H9 (cell line): ENCODE results near the gene RPS26. TPM values are rescaled to one million over a fixed set of nuclear protein-coding genes. Genes with fewer than 3 reads are reported as not detected.
"Not testable (repeated sequence)": the region's sequence is repeated elsewhere in the genome, so short reads cannot be mapped to it uniquely, and the experiment has no call there.

ENCODE experiments used
- DNase-seq: peaks from one replicate; pipeline ENCODE4 v3.0.0-alpha.2; 2017
- H2AFZ ChIP-seq: one replicate; pipeline ENCODE4 v1.6.1; 2013; ENCODE audit warnings: mild to moderate bottlenecking, low read length, control low read depth, moderate library complexity
- H2AK5ac ChIP-seq: 2 replicates; pipeline ENCODE4 v1.6.1; 2013; ENCODE audit warnings: low read length, control low read depth, mixed read lengths; ENCODE audit not compliant: insufficient read length
- H2BK120ac ChIP-seq: one replicate; pipeline ENCODE4 v1.6.1; 2013; ENCODE audit warnings: low read depth, mild to moderate bottlenecking, low read length, control low read depth, inconsistent platforms; ENCODE audit not compliant: poor library complexity, severe bottlenecking
- H2BK12ac ChIP-seq: 2 replicates; pipeline ENCODE4 v1.6.1; 2013; ENCODE audit warnings: low read length, control low read depth, mixed read lengths, low read depth; ENCODE audit not compliant: insufficient read length
- H2BK15ac ChIP-seq: 2 replicates; pipeline ENCODE4 v1.6.1; 2013; ENCODE audit warnings: low read depth, low read length, control low read depth
- H2BK20ac ChIP-seq: one replicate; pipeline ENCODE4 v1.6.1; 2013; ENCODE audit warnings: low read depth, mild to moderate bottlenecking, low read length, control low read depth, inconsistent platforms; ENCODE audit not compliant: poor library complexity, severe bottlenecking
- H2BK5ac ChIP-seq: 2 replicates; pipeline ENCODE4 v1.6.1; 2013; ENCODE audit warnings: low read length, control low read depth, mixed read lengths; ENCODE audit not compliant: insufficient read length
- H3K14ac ChIP-seq: 2 replicates; pipeline ENCODE4 v1.6.1; 2013; ENCODE audit warnings: low read length, control low read depth; ENCODE audit not compliant: insufficient read depth
- H3K18ac ChIP-seq: 2 replicates; pipeline ENCODE4 v1.6.1; 2013; ENCODE audit warnings: low read depth, mild to moderate bottlenecking, mixed read lengths, low read length, control low read depth; ENCODE audit not compliant: insufficient read length
- H3K23ac ChIP-seq: 2 replicates; pipeline ENCODE4 v1.6.1; 2013; ENCODE audit warnings: low read length, control low read depth, mixed read lengths, low read depth; ENCODE audit not compliant: insufficient read length
- H3K23me2 ChIP-seq: 2 replicates; pipeline ENCODE4 v1.6.1; 2013; ENCODE audit warnings: low read depth, mild to moderate bottlenecking, mixed read lengths, low read length, control low read depth; ENCODE audit not compliant: insufficient read length, poor library complexity, severe bottlenecking
- H3K27ac ChIP-seq: 2 replicates; pipeline ENCODE4 v1.5.1; 2013; ENCODE audit warnings: low read length, control low read depth, mixed read lengths, low read depth; ENCODE audit not compliant: insufficient read length
- H3K27me3 ChIP-seq: 2 replicates; pipeline ENCODE4 v1.6.1; 2013; ENCODE audit warnings: low read length, control low read depth, inconsistent platforms; ENCODE audit not compliant: insufficient read depth
- H3K4ac ChIP-seq: 2 replicates; pipeline ENCODE4 v1.6.1; 2013; ENCODE audit warnings: low read depth, mild to moderate bottlenecking, control low read depth, inconsistent platforms, low read length, moderate library complexity
- H3K4me1 ChIP-seq: 2 replicates; pipeline ENCODE4 v1.6.1; 2013; ENCODE audit warnings: low read length, control low read depth, inconsistent platforms; ENCODE audit not compliant: insufficient read depth
- H3K4me2 ChIP-seq: 2 replicates; pipeline ENCODE4 v1.6.1; 2013; ENCODE audit warnings: low read length, control low read depth, mixed read lengths; ENCODE audit not compliant: insufficient read length, insufficient read depth
- H3K56ac ChIP-seq: 2 replicates; pipeline ENCODE4 v1.6.1; 2013; ENCODE audit warnings: low read depth, mild to moderate bottlenecking, mixed read lengths, low read length, control low read depth; ENCODE audit not compliant: insufficient read length
- H3K79me1 ChIP-seq: 2 replicates; pipeline ENCODE4 v1.6.1; 2013; ENCODE audit warnings: low read depth, mild to moderate bottlenecking, moderate library complexity, low read length, control low read depth, inconsistent platforms; ENCODE audit not compliant: insufficient read depth, poor library complexity, severe bottlenecking
- H3K79me2 ChIP-seq: 2 replicates; pipeline ENCODE4 v1.6.1; 2013; ENCODE audit warnings: low read length, control low read depth, inconsistent platforms; ENCODE audit not compliant: insufficient read depth
- H3K9ac ChIP-seq: 2 replicates; pipeline ENCODE4 v1.6.1; 2013; ENCODE audit warnings: low read length, control low read depth, mixed read lengths; ENCODE audit not compliant: insufficient read length; ENCODE audit errors: extremely low read depth
- H3K9me3 ChIP-seq: one replicate; pipeline ENCODE4 v1.6.1; 2013; ENCODE audit warnings: low read depth, low read length, inconsistent platforms; ENCODE audit not compliant: control insufficient read depth
- H3T11ph ChIP-seq: one replicate; pipeline ENCODE4 v1.6.1; 2013; ENCODE audit warnings: mild to moderate bottlenecking, low read length, control low read depth, inconsistent platforms
- H4K20me1 ChIP-seq: one replicate; pipeline ENCODE4 v1.6.1; 2013; ENCODE audit not compliant: control insufficient read depth, insufficient read length, insufficient read depth
- H4K5ac ChIP-seq: 2 replicates; pipeline ENCODE4 v1.6.1; 2013; ENCODE audit warnings: low read depth, mild to moderate bottlenecking, mixed read lengths, low read length, control low read depth; ENCODE audit not compliant: insufficient read length
- H4K8ac ChIP-seq: replicated peaks from 2 replicates; pipeline ENCODE4 v1.6.1; 2013; ENCODE audit warnings: low read length, control low read depth, mixed read lengths, low read depth; ENCODE audit not compliant: insufficient read length
- H4K91ac ChIP-seq: 2 replicates; pipeline ENCODE4 v1.6.1; 2013; ENCODE audit warnings: low read depth, mild to moderate bottlenecking, moderate library complexity, mixed read lengths, low read length, control low read depth; ENCODE audit not compliant: insufficient read length
- H3K27ac Mint-ChIP-seq, 3 experiments: 2 replicates in 2 of 3; 3 replicates in 1 of 3; pipeline ENCODE4 v1.8.0; 2020 to 2021; ENCODE audit warnings: mixed read lengths in 3 of 3, mild to moderate bottlenecking in 1 of 3, moderate library complexity in 1 of 3
- H3K27me3 Mint-ChIP-seq: 2 replicates; pipeline ENCODE4 v1.8.0; 2021; ENCODE audit warnings: low read depth, mild to moderate bottlenecking, moderate library complexity, mixed read lengths
- H3K36me3 Mint-ChIP-seq, 3 experiments: 2 replicates in 2 of 3; 3 replicates in 1 of 3; pipeline ENCODE4 v1.8.0; 2020 to 2021; ENCODE audit warnings: low read depth in 3 of 3, mixed read lengths in 3 of 3; ENCODE audit not compliant: insufficient read depth in 1 of 3
- H3K4me1 Mint-ChIP-seq, 2 experiments: 2 replicates each; pipeline ENCODE4 v1.8.0; 2020; ENCODE audit warnings: mixed read lengths in 2 of 2
- H3K4me3 Mint-ChIP-seq, 2 experiments: 2 replicates in 1 of 2; 3 replicates in 1 of 2; pipeline ENCODE4 v1.8.0; 2020 to 2021; ENCODE audit warnings: mild to moderate bottlenecking in 2 of 2, mixed read lengths in 2 of 2, moderate library complexity in 1 of 2
- H3K9me3 Mint-ChIP-seq, 2 experiments: 2 replicates in 1 of 2; 3 replicates in 1 of 2; pipeline ENCODE4 v1.8.0; 2020; ENCODE audit warnings: mild to moderate bottlenecking in 2 of 2, mixed read lengths in 2 of 2, moderate library complexity in 1 of 2
- CTCF ChIP-seq: fragments of 200-600 bp; sonication (generic); conservative IDR thresholded peaks from 3 replicates; pipeline ENCODE4 v1.8.0; 2021; ENCODE audit warnings: antibody characterized with exemption, mild to moderate bottlenecking
- WGBS: extraction: QIAGEN DNeasy Blood & Tissue Kit; methylation state at CpG from one replicate; pipeline ENCODE4 v1.1.7; 2013; ENCODE audit warnings: missing lambda C conversion rate, low lambda C conversion rate, mixed read lengths; ENCODE audit not compliant: insufficient read length; ENCODE audit errors: extremely low coverage; 5-methylcytosine and 5-hydroxymethylcytosine counted together
- total RNA-seq: library from RNA; stranded (reverse); gene quantifications from 2 replicates; pipeline ENCODE4 v1.2.1, GENCODE V29; 2021

RPS26 gene
- total RNA-seq, 1 experiment from 2014 or later: 51.9 TPM

GRCh38 chr12:55997535-55997859, 44.2 kb upstream of the RPS26 start:
- no peaks in the 10 kb centered on the region for H3K79me2 ChIP-seq
- H4K8ac ChIP-seq: no peak overlapping the region
- H2BK20ac ChIP-seq: no peak overlapping the region
- Mint-ChIP-seq H3K27me3 (no peaks in the 10 kb centered on the region), H3K4me3 (peak overlapping the region; percentile 98 to 99), H3K36me3 (peaks cover 26 to 42% (median 39%) of the 10 kb centered on the region in 3 experiments), H3K27ac (peak overlapping the region; percentile 94 to 98 (median 97)), H3K9me3 (no peaks in the 10 kb centered on the region), H3K4me1 (peaks cover 6 to 11% of the 10 kb centered on the region in 2 experiments; a peak in 3 of 4 replicates)
- no peaks in the 10 kb centered on the region for H3K79me1 ChIP-seq
- no CpG with 5 or more reads among the region's 5 CpGs for WGBS
- H4K5ac ChIP-seq: peak overlapping the region; percentile 15
- peak; percentile 41 for DNase-seq
- no peaks in the 10 kb centered on the region for H3K4me1 ChIP-seq
- H4K91ac ChIP-seq: no peak overlapping the region
- H3K18ac ChIP-seq: peak overlapping the region; percentile 43
- H2BK12ac ChIP-seq: no peak overlapping the region
- H3K14ac ChIP-seq: peak overlapping the region; percentile 38
- H3K9ac ChIP-seq: peak overlapping the region; percentile 82
- no peaks in the 10 kb centered on the region for H3K27me3 ChIP-seq
- H3K27ac ChIP-seq: no peak overlapping the region
- no peaks in the 10 kb centered on the region for H4K20me1 ChIP-seq
- H3K23me2 ChIP-seq: peaks cover 8% of the 10 kb centered on the region
- no peak for TF ChIP-seq CTCF
- no peak overlapping the region for H3K56ac ChIP-seq
- H2AK5ac ChIP-seq: no peak overlapping the region
- no peak overlapping the region for H2BK120ac ChIP-seq
- no peaks in the 10 kb centered on the region for H3K9me3 ChIP-seq
- H2BK5ac ChIP-seq: no peak overlapping the region
- H3K4me2 ChIP-seq: peak overlapping the region; percentile 94
- no peak overlapping the region for H2BK15ac ChIP-seq
- H3K4ac ChIP-seq: no peak overlapping the region
- peak overlapping the region; percentile 3 for H2AFZ ChIP-seq
- no peak overlapping the region for H3T11ph ChIP-seq
- H3K23ac ChIP-seq: no peak overlapping the region

GRCh38 chr12:55999522-55999921, 42.2 kb upstream of the RPS26 start:
- H3K4me1 Mint-ChIP-seq: peaks cover 6 to 11% of the 10 kb centered on the region in 2 experiments; a peak in 3 of 4 replicates
- H2AFZ ChIP-seq, H2BK12ac ChIP-seq, H3K9me3 ChIP-seq, H3K4ac ChIP-seq, H3T11ph ChIP-seq, H4K91ac ChIP-seq, H3K9ac ChIP-seq, H2AK5ac ChIP-seq, H4K20me1 ChIP-seq, H3K56ac ChIP-seq, H3K4me2 ChIP-seq, H2BK5ac ChIP-seq, H3K27me3 Mint-ChIP-seq, H4K5ac ChIP-seq, H3K4me1 ChIP-seq, H2BK120ac ChIP-seq, H3K27ac ChIP-seq, H3K27me3 ChIP-seq, H2BK15ac ChIP-seq, H3K79me1 ChIP-seq, H3K23me2 ChIP-seq, H4K8ac ChIP-seq, DNase-seq, H3K14ac ChIP-seq, H3K79me2 ChIP-seq, H3K23ac ChIP-seq, H2BK20ac ChIP-seq, H3K9me3 Mint-ChIP-seq, H3K18ac ChIP-seq: not testable (repeated sequence)
- peak overlapping the region in 1 of 2 experiments; percentile 66; a peak in 2 of 5 replicates for H3K4me3 Mint-ChIP-seq
- peak overlapping the region; percentile 68 to 88 (median 71); a peak in 4 of 7 replicates for H3K27ac Mint-ChIP-seq
- H3K36me3 Mint-ChIP-seq: peaks cover 21 to 42% (median 38%) of the 10 kb centered on the region in 3 experiments
- no CpG with 5 or more reads among the region's 6 CpGs for WGBS
